K562 (cell line): Measurements from ENCODE around the gene PIGQ. TPM values are rescaled to one million over a fixed set of nuclear protein-coding genes. Genes with fewer than 3 reads are reported as not detected.

ENCODE experiments used
- ATAC-seq: fragments of 200-7000 bp; cut with Tn5 transposase; 3 replicates; pipeline ENCODE4 v1.9.1; 2020; ENCODE audit warnings: moderate library complexity
- BruUV-seq: library from RNA; stranded (reverse); fragments of 400-500 nt; replicated peaks from 2 replicates; lab custom pipeline; 2021; lab: Mats Ljungman, UMichigan
- CTCF ChIA-PET: fragments of 300-600 bp; formaldehyde crosslinking; extraction: SDS; loops from one replicate; lab custom pipeline; 2021; ENCODE audit warnings: low intra/inter-chr PET ratio; lab: Yijun Ruan, JAX
- POLR2A ChIA-PET: fragments of 300-600, 350-650 bp; sonication (Branson Sonifier 250); formaldehyde crosslinking; extraction: SDS; loops from one replicate; lab custom pipeline; 2021; ENCODE audit warnings: antibody characterized with exemption, inconsistent platforms; lab: Yijun Ruan, JAX
- DNase-seq, 4 experiments: peaks; one replicate each; pipeline versions ENCODE4 v3.0.0 to v3.0.0-alpha.2; 2011 to 2018; ENCODE audit warnings: low spot score in 3 of 4, mixed read lengths in 3 of 4; ENCODE audit errors: extremely low read depth in 1 of 4
- FAIRE-seq: peaks from 2 replicates; lab custom pipeline; 2011; peaks lifted over from hg19 to GRCh38; lab: Jason Lieb, UNC
- H2AFZ ChIP-seq: 2 replicates; pipeline ENCODE4 v1.6.0; 2011; ENCODE audit warnings: low read depth, low read length, control low read depth, inconsistent platforms
- H3K27ac ChIP-seq: fragments of 200-600 bp; 3 replicates; pipeline ENCODE4 v1.8.0; 2011; ENCODE audit warnings: low read depth, mild to moderate bottlenecking, control low read depth, inconsistent platforms, low read length, moderate library complexity, mixed read lengths; ENCODE audit errors: extremely low read depth
- H3K27me3 ChIP-seq, 2 experiments: fragments of 300-600 bp in 1 of 2; 2 replicates in 1 of 2; 3 replicates in 1 of 2; pipeline versions ENCODE4 v1.6.0 to v1.8.0; 2011; ENCODE audit warnings: inconsistent platforms in 2 of 2, low read length in 2 of 2, mild to moderate bottlenecking in 1 of 2, mixed read lengths in 1 of 2, moderate library complexity in 1 of 2; ENCODE audit not compliant: control insufficient read depth in 2 of 2, insufficient read depth in 2 of 2
- H3K36me3 ChIP-seq: fragments of 300-600 bp; 3 replicates; pipeline ENCODE4 v1.8.0; 2011; ENCODE audit warnings: mild to moderate bottlenecking, low read length, inconsistent platforms; ENCODE audit not compliant: control insufficient read depth, insufficient read depth
- H3K4me1 ChIP-seq, 2 experiments: fragments of 200-600 bp in 1 of 2; replicated peaks in 1 of 2; 2 replicates in 1 of 2; 3 replicates in 1 of 2; pipeline versions ENCODE4 v1.5.1 to v1.8.0; 2011; ENCODE audit warnings: inconsistent platforms in 2 of 2, low read length in 2 of 2, mild to moderate bottlenecking in 1 of 2, mixed read lengths in 1 of 2, moderate library complexity in 1 of 2; ENCODE audit not compliant: control insufficient read depth in 2 of 2, insufficient read depth in 2 of 2
- H3K4me2 ChIP-seq: 2 replicates; pipeline ENCODE4 v1.6.1; 2011; ENCODE audit warnings: low read length, control low read depth, inconsistent platforms, mixed read lengths; ENCODE audit not compliant: insufficient read depth
- H3K4me3 ChIP-seq: fragments of 200-600 bp; sonication (generic), shearing (Covaris generic); 2 replicates; pipeline ENCODE4 v1.5.1; 2016; ENCODE audit warnings: control low read depth, inconsistent platforms
- H3K79me2 ChIP-seq: fragments of 200-600 bp; 3 replicates; pipeline ENCODE4 v1.8.0; 2011; ENCODE audit warnings: low read length, inconsistent platforms; ENCODE audit not compliant: control insufficient read depth, insufficient read depth
- H3K9ac ChIP-seq, 2 experiments: 2 replicates each; pipeline versions ENCODE4 v1.6.0 to v1.6.1; 2011; ENCODE audit warnings: low read depth in 2 of 2, low read length in 2 of 2, control low read depth in 1 of 2, inconsistent platforms in 1 of 2, mild to moderate bottlenecking in 1 of 2, mixed read lengths in 1 of 2; ENCODE audit not compliant: insufficient read depth in 1 of 2
- H3K9me1 ChIP-seq: one replicate; pipeline ENCODE4 v1.6.0; 2011; ENCODE audit warnings: inconsistent platforms, mild to moderate bottlenecking, low read length, moderate library complexity; ENCODE audit not compliant: control insufficient read depth, insufficient read depth
- H3K9me3 ChIP-seq: replicated peaks from 2 replicates; pipeline ENCODE4 v1.5.1; 2011; ENCODE audit warnings: low read depth, low read length, inconsistent platforms; ENCODE audit not compliant: control insufficient read depth, insufficient read depth
- H4K20me1 ChIP-seq: replicated peaks from 2 replicates; pipeline ENCODE4 v1.6.1; 2011; ENCODE audit warnings: low read length, inconsistent platforms, mixed read lengths; ENCODE audit not compliant: control insufficient read depth, insufficient read depth
- CREBBP ChIP-seq: IDR thresholded peaks from one replicate; pipeline ENCODE4 v1.6.1; 2012; ENCODE audit warnings: low read depth, mild to moderate bottlenecking, control low read depth, inconsistent platforms, low read length
- CSDE1 ChIP-seq, 2 experiments: fragments of 450-650 bp; IDR thresholded peaks; 2 replicates each; pipeline ENCODE4 v1.6.1; 2016; ENCODE audit warnings: mild to moderate bottlenecking in 1 of 2
- EP400 ChIP-seq: fragments of 450-650 bp; IDR thresholded peaks from 2 replicates; pipeline ENCODE4 v1.6.1; 2017; ENCODE audit warnings: antibody characterized with exemption, mild to moderate bottlenecking, moderate library complexity
- HIVEP1 ChIP-seq: fragments of 250-450 bp; sonication (Bioruptor Pico); IDR thresholded peaks from 2 replicates; pipeline ENCODE4 v1.4.0; 2020; ENCODE audit warnings: mild to moderate bottlenecking
- ILF3 ChIP-seq: fragments of 450-650 bp; IDR thresholded peaks from 2 replicates; pipeline ENCODE4 v1.6.1; 2018; ENCODE audit warnings: antibody characterized with exemption, mild to moderate bottlenecking, moderate library complexity, borderline replicate concordance
- MIER1 ChIP-seq: fragments of 450-650 bp; IDR thresholded peaks from 2 replicates; pipeline ENCODE4 v1.6.1; 2016; ENCODE audit warnings: antibody characterized with exemption, mild to moderate bottlenecking, low read depth
- MTA2 ChIP-seq: fragments of 450-650 bp; IDR thresholded peaks from 2 replicates; pipeline ENCODE4 v1.6.1; 2016; ENCODE audit warnings: low read depth
- NFYB ChIP-seq: IDR thresholded peaks from 2 replicates; pipeline ENCODE4 v1.6.1; 2011; ENCODE audit warnings: mild to moderate bottlenecking, moderate library complexity; ENCODE audit not compliant: insufficient read length; ENCODE audit errors: extremely low read depth
- NR1H2 ChIP-seq: sonication (generic); formaldehyde crosslinking; IDR thresholded peaks from 2 replicates; pipeline ENCODE4 v1.4.0; 2020; ENCODE audit warnings: mild to moderate bottlenecking, missing genetic modification reagents
- SOX6 ChIP-seq: fragments of 450-650 bp; IDR thresholded peaks from 2 replicates; pipeline ENCODE4 v1.6.1; 2014; ENCODE audit warnings: mild to moderate bottlenecking
- TAF9B ChIP-seq: fragments of 450-650 bp; IDR thresholded peaks from 2 replicates; pipeline ENCODE4 v1.6.1; 2018; ENCODE audit warnings: mild to moderate bottlenecking; ENCODE audit not compliant: partially characterized antibody
- YY1 ChIP-seq, 3 experiments: IDR thresholded peaks; 2 replicates each; pipeline ENCODE4 v1.6.1; 2011; ENCODE audit warnings: low read length in 2 of 3, mild to moderate bottlenecking in 2 of 3, moderate library complexity in 2 of 3, borderline replicate concordance in 1 of 3, control low read depth in 1 of 3, low read depth in 1 of 3; ENCODE audit not compliant: insufficient read depth in 3 of 3, insufficient replicate concordance in 2 of 3, control insufficient read depth in 1 of 3, insufficient read length in 1 of 3; ENCODE audit errors: extremely low read depth in 1 of 3
- ZBTB8A ChIP-seq: fragments of 450-650 bp; IDR thresholded peaks from 2 replicates; pipeline ENCODE4 v1.6.1; 2018; ENCODE audit warnings: mild to moderate bottlenecking, moderate library complexity; ENCODE audit not compliant: partially characterized antibody
- ZFP1 ChIP-seq: fragments of 450-650 bp; formaldehyde crosslinking; IDR thresholded peaks from 2 replicates; pipeline ENCODE4 v1.4.0; 2020; ENCODE audit warnings: mild to moderate bottlenecking, mixed read lengths
- ZNF121 ChIP-seq: sonication (generic); formaldehyde crosslinking; conservative IDR thresholded peaks from 2 replicates; pipeline ENCODE4 v1.8.0; 2022; ENCODE audit warnings: missing genetic modification reagents
- ZNF133 ChIP-seq: fragments of 250-450 bp; sonication (Bioruptor Pico); IDR thresholded peaks from 2 replicates; pipeline ENCODE4 v1.4.0; 2020; ENCODE audit warnings: mild to moderate bottlenecking
- ZNF232 ChIP-seq: sonication (generic); formaldehyde crosslinking; IDR thresholded peaks from 2 replicates; pipeline ENCODE4 v1.8.0; 2022; ENCODE audit warnings: mild to moderate bottlenecking, missing genetic modification reagents
- WGBS: fragments of 100-300 bp; shearing (Covaris generic); methylation state at CpG from one replicate; pipeline ENCODE4 v1.1.6; 2016; ENCODE audit warnings: low coverage, mixed read lengths; ENCODE audit not compliant: insufficient coverage; ENCODE audit errors: missing lambda C conversion rate; 5-methylcytosine and 5-hydroxymethylcytosine counted together
- in situ Hi-C: fragments of 300-500 bp; cut with MboI; formaldehyde crosslinking; loops from 4 replicates; pipeline ENCODE4 v1.15.0; 2018; ENCODE audit warnings: inconsistent platforms, mixed read lengths
- intact Hi-C: fragments of 100-400 bp; cut with micrococcal nuclease; formaldehyde crosslinking; loops from 2 replicates; pipeline ENCODE4 v1.14.2; 2022
- polyA plus RNA-seq, 8 experiments: library from polyadenylated mRNA; depleted of rRNA in 4 of 8; stranded (reverse) in 5 of 8; unstranded in 3 of 8; fragments of >200 nt; fragmentation: Nextera tagmentation in 2 of 8; fragmentation: Illumina TruSeq in 1 of 8; extraction: Ambion mirVana in 2 of 8; extraction: Trizol in 1 of 8; gene quantifications; 2 replicates each; pipeline versions ENCODE4 v1.2.1 to v1.2.3, GENCODE V29; 2011 to 2014; ENCODE audit warnings: inconsistent platforms in 1 of 8, missing spikeins in 1 of 8
- total RNA-seq, 7 experiments: library from RNA; depleted of rRNA in 6 of 7; stranded (reverse); fragments of >200 nt in 6 of 7; fragmentation: Illumina TruSeq in 2 of 7; extraction: Trizol in 2 of 7; gene quantifications; 2 replicates each; pipeline versions ENCODE4 v1.2.1 to v1.2.3, GENCODE V29; 2011 to 2021; ENCODE audit warnings: low replicate concordance in 1 of 7
- TF ChIP-seq, protein P1 (sequence below): fragments of 250-450 bp; sonication (Bioruptor Pico); IDR thresholded peaks from 2 replicates; pipeline ENCODE4 v1.8.0; 2021; ENCODE audit warnings: moderate library complexity, mild to moderate bottlenecking, inconsistent platforms
- TF ChIP-seq, protein P2 (sequence below): fragments of 250-450 bp; sonication (Bioruptor Pico); IDR thresholded peaks from 2 replicates; pipeline ENCODE4 v1.8.0; 2022; ENCODE audit warnings: moderate library complexity, mild to moderate bottlenecking, inconsistent platforms

The PIGQ gene
- total and polyA plus RNA-seq, 9 of the 15 experiments (the other 6 are each of a cell fraction or from before 2014, with no cell fraction given) = 0.20 to 49.6 (median 11.7) TPM

DNA sequence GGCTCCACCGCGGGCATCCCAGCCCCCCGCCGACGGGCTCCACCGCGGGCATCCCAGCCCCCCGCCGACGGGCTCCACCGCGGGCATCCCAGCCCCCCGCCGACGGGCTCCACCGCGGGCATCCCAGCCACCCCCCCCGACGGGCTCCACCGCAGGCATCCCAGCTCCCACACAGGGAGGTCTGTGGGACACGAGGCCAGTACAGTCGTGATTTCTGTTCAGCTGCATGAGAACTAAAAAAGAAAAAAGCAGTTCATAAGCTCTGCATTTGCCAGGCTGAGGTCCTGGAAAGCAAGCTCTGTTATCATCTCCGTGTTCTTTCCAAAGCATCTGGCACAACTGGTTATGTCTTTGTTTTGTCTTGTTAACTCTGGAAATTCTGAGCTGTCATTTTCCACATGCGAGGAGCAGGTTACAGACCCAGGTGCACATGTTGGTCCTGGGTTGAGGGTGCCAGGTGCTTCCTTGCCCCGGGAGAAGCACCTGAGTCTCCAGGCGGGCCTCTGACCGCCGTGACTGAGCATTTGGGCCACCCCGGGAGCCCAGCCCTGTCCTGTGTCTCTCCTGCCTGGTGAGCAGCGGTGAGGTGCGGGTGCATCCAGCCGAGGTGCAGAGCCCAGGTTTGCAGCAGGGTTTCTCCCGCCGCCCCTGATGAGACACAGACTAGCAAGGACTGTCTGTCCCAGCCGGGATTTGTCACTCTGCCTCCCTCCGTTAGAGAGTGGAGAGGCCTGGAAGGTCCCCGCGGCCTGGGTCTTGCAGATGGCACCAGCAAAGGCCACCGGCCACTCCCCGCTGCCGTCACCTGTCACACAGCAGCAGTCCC, 51.1 kb downstream of the PIGQ start:
- Histone ChIP-seq H3K79me2 (peaks cover 20% of the 10 kb centered on the region; the same call in 2 of the 3 replicates), H3K9me3 (no peaks in the 10 kb centered on the region), H3K36me3 (peaks cover 4% of the 10 kb centered on the region; the same call in 1 of the 3 replicates), H3K4me1 (peaks cover 21 to 65% of the 10 kb centered on the region in 2 experiments), H3K27ac (no peak overlapping the region), H3K9ac (peak overlapping the region in 1 of 2 experiments; percentile 93; a peak in 2 of 4 replicates), H3K27me3 (no peaks in the 10 kb centered on the region), H3K4me3 (no peak overlapping the region), H2AFZ (no peak overlapping the region), H3K9me1 (no peaks in the 10 kb centered on the region), H4K20me1 (no peaks in the 10 kb centered on the region), H3K4me2 (no peak overlapping the region)
- intact Hi-C loops = no loop called here
- in situ Hi-C loops = no loop called here
- no peak for FAIRE-seq
- no TSS peak for BruUV-seq
- 83% methylated on average over 17 of the region's 41 CpGs for WGBS
- POLR2A ChIA-PET = interaction anchor here (0.6 to 1.3 kb wide), 4 partner anchors 10 to 229 kb away, joined by 3 to 7 read pairs (median 4); no protein-coding TSS in a partner anchor
- DNase-seq = no peak
- TF ChIP-seq NR1H2 (CRISPR knock-in tag) (no peak), SOX6 (no peak), YY1 (IDR thresholded peaks at IDR 0.05; ENCODE audit: borderline replicate concordance in 1 of 3, control insufficient read depth in 1 of 3, extremely low read depth in 1 of 3, insufficient read depth in 3 of 3, insufficient read length in 1 of 3, insufficient replicate concordance in 2 of 3, low read depth in 1 of 3, low read length in 2 of 3) (no peak), ZFP1 (CRISPR knock-in tag) (no peak), ILF3 (no peak), CSDE1 (IDR thresholded peaks at IDR 0.05) (no peak), MIER1 (no peak), TAF9B (no peak), ZNF133 (no peak), ZBTB8A (no peak), NFYB (no peak), EP400 (no peak), CREBBP (no peak), ZNF121 (CRISPR knock-in tag) (no peak), MTA2 (no peak), HIVEP1 (CRISPR knock-in tag) (no peak), ZNF232 (CRISPR knock-in tag) (no peak)
- TF ChIP-seq, protein P1, sequence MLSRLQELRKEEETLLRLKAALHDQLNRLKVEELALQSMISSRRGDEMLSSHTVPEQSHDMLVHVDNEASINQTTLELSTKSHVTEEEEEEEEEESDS (CRISPR knock-in tag) = no peak
- TF ChIP-seq, protein P2, sequence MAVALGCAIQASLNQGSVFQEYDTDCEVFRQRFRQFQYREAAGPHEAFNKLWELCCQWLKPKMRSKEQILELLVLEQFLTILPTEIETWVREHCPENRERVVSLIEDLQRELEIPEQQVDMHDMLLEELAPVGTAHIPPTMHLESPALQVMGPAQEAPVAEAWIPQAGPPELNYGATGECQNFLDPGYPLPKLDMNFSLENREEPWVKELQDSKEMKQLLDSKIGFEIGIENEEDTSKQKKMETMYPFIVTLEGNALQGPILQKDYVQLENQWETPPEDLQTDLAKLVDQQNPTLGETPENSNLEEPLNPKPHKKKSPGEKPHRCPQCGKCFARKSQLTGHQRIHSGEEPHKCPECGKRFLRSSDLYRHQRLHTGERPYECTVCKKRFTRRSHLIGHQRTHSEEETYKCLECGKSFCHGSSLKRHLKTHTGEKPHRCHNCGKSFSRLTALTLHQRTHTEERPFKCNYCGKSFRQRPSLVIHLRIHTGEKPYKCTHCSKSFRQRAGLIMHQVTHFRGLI (CRISPR knock-in tag) = no peak
- ATAC-seq = no peak
- CTCF ChIA-PET = no interaction called here
